IMR-90 (cell line): ENCODE results near the gene AQP4. TPM values are rescaled to one million over a fixed set of nuclear protein-coding genes. Genes with fewer than 3 reads are reported as not detected.

Source experiments
- ATAC-seq: fragments of 200-7000 bp; cut with Tn5 transposase; 2 replicates; pipeline ENCODE4 v1.9.1; 2020; ENCODE audit warnings: low read depth, mild to moderate bottlenecking, moderate library complexity
- BruUV-seq: library from RNA; stranded (reverse); fragments of 400-500 nt; replicated peaks from 2 replicates; lab custom pipeline; 2021; lab: Mats Ljungman, UMichigan
- CTCF ChIA-PET: fragments of 300-600 bp; formaldehyde crosslinking; extraction: SDS; loops from one replicate; lab custom pipeline; 2021; ENCODE audit warnings: antibody characterized with exemption; lab: Yijun Ruan, JAX
- POLR2A ChIA-PET: fragments of 300-600 bp; sonication (Branson Sonifier 250); formaldehyde crosslinking; loops from one replicate; lab custom pipeline; 2022; ENCODE audit warnings: antibody characterized with exemption; ENCODE audit not compliant: unreplicated experiment; lab: Charles Lee
- DNase-seq: peaks from one replicate; pipeline ENCODE4 v3.0.0; 2013
- H2AFZ ChIP-seq: replicated peaks from 2 replicates; pipeline ENCODE3; 2013; ENCODE audit warnings: low read length, mild to moderate bottlenecking; ENCODE audit not compliant: poor library complexity
- H2AK5ac ChIP-seq: 2 replicates; pipeline ENCODE4 v1.6.1; 2013; ENCODE audit warnings: low read depth, low read length, inconsistent platforms
- H2AK9ac ChIP-seq: replicated peaks from 2 replicates; pipeline ENCODE3; 2013; ENCODE audit warnings: mild to moderate bottlenecking, low read depth, low read length, moderate library complexity; ENCODE audit not compliant: poor library complexity
- H2BK120ac ChIP-seq: 2 replicates; pipeline ENCODE4 v1.6.1; 2013; ENCODE audit warnings: low read depth, low read length, inconsistent platforms
- H2BK15ac ChIP-seq: 3 replicates; pipeline ENCODE4 v1.6.1; 2013; ENCODE audit warnings: low read depth, low read length, inconsistent platforms
- H2BK20ac ChIP-seq: 2 replicates; pipeline ENCODE4 v1.6.1; 2013; ENCODE audit warnings: low read depth, mild to moderate bottlenecking, inconsistent platforms, low read length, moderate library complexity
- H2BK5ac ChIP-seq: 2 replicates; pipeline ENCODE4 v1.6.1; 2013; ENCODE audit warnings: mild to moderate bottlenecking, low read depth, low read length, inconsistent platforms; ENCODE audit not compliant: poor library complexity, severe bottlenecking
- H3K14ac ChIP-seq: replicated peaks from 2 replicates; pipeline ENCODE4 v1.6.1; 2013; ENCODE audit warnings: low read depth, low read length, inconsistent platforms
- H3K18ac ChIP-seq: 2 replicates; pipeline ENCODE4 v1.6.1; 2013; ENCODE audit warnings: low read depth, low read length, control low read depth
- H3K23ac ChIP-seq: 2 replicates; pipeline ENCODE4 v1.6.1; 2013; ENCODE audit warnings: low read depth, low read length, inconsistent platforms
- H3K27ac ChIP-seq: 2 replicates; pipeline ENCODE4 v1.5.1; 2013; ENCODE audit warnings: mild to moderate bottlenecking, control low read depth, low read length; ENCODE audit not compliant: insufficient read depth
- H3K27me3 ChIP-seq: 2 replicates; pipeline ENCODE4 v1.6.1; 2013; ENCODE audit warnings: low read length; ENCODE audit not compliant: control insufficient read depth, insufficient read depth
- H3K36me3 ChIP-seq: 2 replicates; pipeline ENCODE4 v1.6.1; 2013; ENCODE audit warnings: low read length, mixed read lengths; ENCODE audit not compliant: control insufficient read depth, insufficient read depth
- H3K4ac ChIP-seq: 2 replicates; pipeline ENCODE4 v1.6.1; 2013; ENCODE audit warnings: low read depth, low read length, inconsistent platforms
- H3K4me1 ChIP-seq: 2 replicates; pipeline ENCODE4 v1.6.1; 2013; ENCODE audit warnings: low read length, mixed read lengths; ENCODE audit not compliant: control insufficient read depth, insufficient read depth
- H3K4me2 ChIP-seq: 2 replicates; pipeline ENCODE4 v1.6.1; 2013; ENCODE audit warnings: low read depth, mild to moderate bottlenecking, control low read depth, low read length, moderate library complexity
- H3K4me3 ChIP-seq: 2 replicates; pipeline ENCODE4 v1.5.1; 2013; ENCODE audit warnings: low read depth, mild to moderate bottlenecking, control low read depth, low read length, moderate library complexity; ENCODE audit not compliant: insufficient read depth
- H3K56ac ChIP-seq: 2 replicates; pipeline ENCODE4 v1.6.1; 2013; ENCODE audit warnings: low read length, inconsistent platforms; ENCODE audit not compliant: insufficient read depth; ENCODE audit errors: extremely low read depth
- H3K79me1 ChIP-seq, 2 experiments: 2 replicates each; pipeline ENCODE4 v1.6.1; 2013; ENCODE audit warnings: low read length in 2 of 2, inconsistent platforms in 1 of 2, low read depth in 1 of 2
- H3K9ac ChIP-seq: 2 replicates; pipeline ENCODE4 v1.6.1; 2013; ENCODE audit warnings: low read depth, low read length, control low read depth
- H3K9me1 ChIP-seq: 2 replicates; pipeline ENCODE4 v1.6.1; 2013; ENCODE audit warnings: low read length, inconsistent platforms; ENCODE audit not compliant: insufficient read depth
- H3K9me3 ChIP-seq: 2 replicates; pipeline ENCODE4 v1.6.1; 2013; ENCODE audit warnings: low read length; ENCODE audit not compliant: control insufficient read depth, insufficient read depth
- H4K20me1 ChIP-seq: 2 replicates; pipeline ENCODE4 v1.6.1; 2013; ENCODE audit warnings: low read length, inconsistent platforms; ENCODE audit not compliant: insufficient read depth
- H4K5ac ChIP-seq: 2 replicates; pipeline ENCODE4 v1.6.1; 2013; ENCODE audit warnings: mild to moderate bottlenecking, low read depth, low read length, control low read depth
- H4K8ac ChIP-seq, 2 experiments: 2 replicates each; pipeline ENCODE4 v1.6.1; 2013; ENCODE audit warnings: low read depth in 2 of 2, low read length in 2 of 2, control low read depth in 1 of 2, inconsistent platforms in 1 of 2
- H4K91ac ChIP-seq: 2 replicates; pipeline ENCODE4 v1.6.1; 2013; ENCODE audit warnings: low read depth, low read length, inconsistent platforms; ENCODE audit not compliant: insufficient read depth
- FOS ChIP-seq: fragments of 150-350 bp; IDR thresholded peaks from 2 replicates; pipeline ENCODE4 v1.6.1; 2016; ENCODE audit warnings: low read depth, low read length
- MXI1 ChIP-seq: IDR thresholded peaks from 2 replicates; pipeline ENCODE4 v1.6.1; 2012; ENCODE audit warnings: low read depth, mild to moderate bottlenecking, low read length, moderate library complexity, borderline replicate concordance
- SMC3 ChIP-seq: fragments of 150-350 bp; IDR thresholded peaks from 2 replicates; pipeline ENCODE4 v1.6.1; 2016; ENCODE audit warnings: low read depth, mild to moderate bottlenecking, antibody characterized with exemption, low read length, moderate library complexity
- WGBS, 2 experiments: methylation state at CpG; one replicate each; pipeline versions ENCODE4 v1.1.5 to v1.1.7; 2013; ENCODE audit warnings: missing lambda C conversion rate in 2 of 2; ENCODE audit not compliant: insufficient read length in 1 of 2; ENCODE audit errors: extremely low coverage in 2 of 2; 5-methylcytosine and 5-hydroxymethylcytosine counted together
- dilution Hi-C: fragments of 300-500 bp; cut with HindIII; formaldehyde crosslinking; loops from one replicate; pipeline ENCODE4 v1.14.3; 2018; ENCODE audit warnings: low sequenced_read_pairs; ENCODE audit not compliant: unreplicated experiment
- in situ Hi-C: fragments of 300-500 bp; cut with MboI; formaldehyde crosslinking; loops from 3 replicates; pipeline ENCODE4 v1.14.3; 2019; ENCODE audit warnings: low sequenced_read_pairs, inconsistent platforms, mixed read lengths
- intact Hi-C: fragments of 100-400 bp; cut with micrococcal nuclease; formaldehyde crosslinking; loops from 2 replicates; pipeline ENCODE4 v1.10.0; 2022
- polyA plus RNA-seq, 3 experiments: library from polyadenylated mRNA; depleted of rRNA; stranded (reverse); fragments of >200 nt; gene quantifications; 2 replicates each; pipeline ENCODE4 v1.2.3, GENCODE V29; 2012; ENCODE audit warnings: low replicate concordance in 1 of 3
- total RNA-seq: library from RNA; depleted of rRNA; stranded (reverse); fragments of >200 nt; gene quantifications from 2 replicates; pipeline ENCODE4 v1.2.3, GENCODE V29; 2012

The AQP4 gene
- total and polyA plus RNA-seq, 2 of the 4 experiments (the other 2 are of a cell fraction): not detected

GRCh38 chr18:26819046-26819445 is 46.5 kb downstream of the AQP4 start:
- H3K18ac ChIP-seq: no peak overlapping the region
- POLR2A ChIA-PET: no interaction called here

More at GRCh38 chr18:26819046-26819445, 46.5 kb downstream of the AQP4 start:
- Histone ChIP-seq H3K9ac (no peak overlapping the region), H4K91ac (no peak overlapping the region), H3K27me3 (no peaks in the 10 kb centered on the region), H3K79me1 (no peaks in the 10 kb centered on the region), H3K9me3 (peaks cover 4% of the 10 kb centered on the region; the same call in 1 of the 2 replicates), H3K4ac (no peak overlapping the region), H3K36me3 (no peaks in the 10 kb centered on the region), H3K23ac (no peak overlapping the region), H2BK5ac (no peak overlapping the region), H3K14ac (no peak overlapping the region), H3K9me1 (no peaks in the 10 kb centered on the region), H3K4me2 (no peak overlapping the region), H3K56ac (no peak overlapping the region), H4K8ac (no peak overlapping the region), H4K20me1 (no peaks in the 10 kb centered on the region), H2BK120ac (no peak overlapping the region), H4K5ac (no peak overlapping the region), H2AK5ac (no peak overlapping the region), H2BK20ac (no peak overlapping the region), H2BK15ac (no peak overlapping the region), H2AFZ (no peak overlapping the region), H2AK9ac (peak overlapping the region; percentile 55), H3K4me3 (no peak overlapping the region), H3K27ac (no peak overlapping the region), H3K4me1 (no peaks in the 10 kb centered on the region)
- dilution Hi-C loops (no loop called here), intact Hi-C loops (no loop called here), in situ Hi-C loops (no loop called here)
- TF ChIP-seq SMC3: no peak
- TF ChIP-seq FOS: no peak
- no peak for TF ChIP-seq MXI1
- WGBS, 2 experiments: no CpG with 5 or more reads among the region's 1 CpG
- no peak for DNase-seq
- CTCF ChIA-PET: no interaction called here
- no peak for ATAC-seq
- BruUV-seq: no TSS peak
